ENCODE measurements around the gene MBD3. TPM values are rescaled to one million over a fixed set of nuclear protein-coding genes. Genes with fewer than 3 reads are reported as not detected.

Gene MBD3
- total RNA-seq, 1 donor from 2014 or later, result 133 TPM

- Mint-ChIP-seq H3K36me3 (ENCODE audit: insufficient read depth) (peaks cover 12% of the 10 kb centered on the region), H3K27me3 (no peaks in the 10 kb centered on the region), H3K27ac (no peak overlapping the region), H3K4me1 (ENCODE audit: low read depth) (peaks cover 6% of the 10 kb centered on the region), H3K9me3 (ENCODE audit: low read depth) (no peaks in the 10 kb centered on the region), H3K4me3 (ENCODE audit: low read depth) (no peak overlapping the region)
- no peak for DNase-seq (ENCODE audit: low spot score, unreplicated experiment)
- TF ChIP-seq CTCF (IDR thresholded peaks at IDR 0.05; ENCODE audit: unreplicated experiment), result no peak
These were observed 17.2 kb upstream of the MBD3 start for GRCh38 chr19:1609680-1610474.

GRCh38 chr19:1609103-1609396 is 16.4 kb upstream of the MBD3 start:
- Mint-ChIP-seq H3K27me3 (no peaks in the 10 kb centered on the region), H3K9me3 (ENCODE audit: low read depth) (no peaks in the 10 kb centered on the region)
- no peak for TF ChIP-seq CTCF (IDR thresholded peaks at IDR 0.05; ENCODE audit: unreplicated experiment)

GRCh38 chr19:1608359-1609102 is 15.9 kb upstream of the MBD3 start:
- no peak for TF ChIP-seq CTCF (IDR thresholded peaks at IDR 0.05; ENCODE audit: unreplicated experiment)
- H3K27ac Mint-ChIP-seq, result no peak overlapping the region
- no peak for DNase-seq (ENCODE audit: low spot score, unreplicated experiment)
- H3K4me1 Mint-ChIP-seq (ENCODE audit: low read depth), result peaks cover 11% of the 10 kb centered on the region
- peaks cover 8% of the 10 kb centered on the region for H3K36me3 Mint-ChIP-seq (ENCODE audit: insufficient read depth)
- H3K4me3 Mint-ChIP-seq (ENCODE audit: low read depth), result no peak overlapping the region
- no peaks in the 10 kb centered on the region for H3K9me3 Mint-ChIP-seq (ENCODE audit: low read depth)
- H3K27me3 Mint-ChIP-seq, result no peaks in the 10 kb centered on the region

More at GRCh38 chr19:1609103-1609396, 16.4 kb upstream of the MBD3 start:
- Mint-ChIP-seq H3K4me1 (ENCODE audit: low read depth) (peaks cover 11% of the 10 kb centered on the region), H3K4me3 (ENCODE audit: low read depth) (no peak overlapping the region), H3K27ac (no peak overlapping the region), H3K36me3 (ENCODE audit: insufficient read depth) (peaks cover 8% of the 10 kb centered on the region)
- no peak for DNase-seq (ENCODE audit: low spot score, unreplicated experiment)

- DNase-seq (ENCODE audit: low spot score, unreplicated experiment), result no peak
- H3K36me3 Mint-ChIP-seq (ENCODE audit: insufficient read depth), result peaks cover 5% of the 10 kb centered on the region
- H3K4me1 Mint-ChIP-seq (ENCODE audit: low read depth), result peaks cover 13% of the 10 kb centered on the region
- no peak for TF ChIP-seq CTCF (IDR thresholded peaks at IDR 0.05; ENCODE audit: unreplicated experiment)
- peak overlapping the region; percentile 99 for H3K27ac Mint-ChIP-seq
- H3K27me3 Mint-ChIP-seq, result no peaks in the 10 kb centered on the region
- peak overlapping the region; percentile 82 for H3K4me3 Mint-ChIP-seq (ENCODE audit: low read depth)
- no peaks in the 10 kb centered on the region for H3K9me3 Mint-ChIP-seq (ENCODE audit: low read depth)
These were observed 13.5 kb upstream of the MBD3 start for GRCh38 chr19:1606138-1606651.

GRCh38 chr19:1605236-1606137 is 12.8 kb upstream of the MBD3 start, which contains the start of gene UQCR11:
Gene UQCR11 (minus strand): TSS chr19:1605462. CDS start chr19:1605409, 53 bp downstream.
- peak; percentile 83 for DNase-seq (ENCODE audit: low spot score, unreplicated experiment)
- Mint-ChIP-seq H3K4me3 (ENCODE audit: low read depth) (peak within 1 kb of the TSS; percentile 82), H3K4me1 (ENCODE audit: low read depth) (peaks cover 13% of the 10 kb centered on the region), H3K27me3 (no peaks in the 10 kb centered on the region), H3K27ac (peak within 1 kb of the TSS; percentile 99), H3K36me3 (ENCODE audit: insufficient read depth) (peaks cover 3% of the 10 kb centered on the region), H3K9me3 (ENCODE audit: low read depth) (no peaks in the 10 kb centered on the region)
- peak; percentile 61 for TF ChIP-seq CTCF (IDR thresholded peaks at IDR 0.05; ENCODE audit: unreplicated experiment)
